ENCODE data around the gene SRMS.

Gene SRMS

DNA sequence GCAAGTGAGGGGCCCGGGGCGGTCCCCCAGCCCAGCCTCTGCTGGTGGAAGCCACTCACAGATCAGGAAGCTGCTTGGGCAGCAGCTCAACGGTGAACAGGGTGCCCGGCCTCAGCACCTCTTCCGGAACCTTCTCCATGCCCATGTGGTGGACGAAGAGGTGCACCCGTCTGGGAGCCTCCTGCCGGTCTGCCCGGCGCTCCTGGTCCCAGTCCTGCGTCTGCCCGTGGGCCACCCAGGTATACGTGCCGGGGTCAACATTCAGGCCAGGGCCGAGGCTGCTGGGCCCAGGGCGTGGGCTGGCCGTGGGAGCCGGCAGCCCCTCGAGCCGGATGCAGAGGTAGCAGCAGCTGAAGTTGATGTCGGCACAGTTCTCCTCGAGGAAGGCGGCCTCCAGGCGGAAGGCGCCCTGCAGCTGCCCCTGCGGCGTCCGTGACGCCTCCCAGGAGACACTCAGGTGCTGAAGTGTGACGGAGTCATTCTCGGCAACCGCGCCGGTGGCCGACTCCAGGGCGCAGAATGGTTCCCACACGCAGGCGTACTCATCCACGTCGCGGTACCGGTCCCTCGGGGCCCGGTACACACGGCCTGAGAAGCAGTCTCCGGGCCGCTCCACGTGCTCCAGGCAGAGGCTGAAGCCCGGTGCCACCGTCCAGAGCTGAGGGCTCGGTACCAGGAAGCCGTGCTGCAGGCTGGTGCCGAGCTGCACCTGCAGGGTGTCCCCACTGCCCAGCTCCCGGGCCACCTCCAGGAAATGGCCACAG, 15.1 kb upstream of the SRMS start:
- Histone ChIP-seq H4K91ac (ENCODE audit: low read depth, low read length, poor library complexity) (no peak overlapping the region), H2BK15ac (ENCODE audit: low read length) (no peak overlapping the region), H2AFZ (ENCODE audit: low read length) (no peak overlapping the region), H2BK12ac (ENCODE audit: low read length) (peak overlapping the region; percentile 41), H3K79me1 (ENCODE audit: low read depth, low read length) (peaks cover 1% of the 10 kb centered on the region), H2AK5ac (ENCODE audit: low read depth, low read length) (no peak overlapping the region), H3K14ac (ENCODE audit: low read length) (no peak overlapping the region), H3K4me1 (ENCODE audit: control insufficient read depth in 2 of 2, insufficient read depth in 1 of 2, low read depth in 1 of 2, low read length in 2 of 2) (no peaks in the 10 kb centered on the region), H3K9me3 (replicated peaks in 1 of 2; ENCODE audit: control insufficient read depth in 2 of 2, insufficient read depth in 1 of 2, low read depth in 1 of 2, low read length in 2 of 2) (no peaks in the 10 kb centered on the region), H3K4ac (ENCODE audit: low read length) (no peak overlapping the region), H3K27me3 (ENCODE audit: control insufficient read depth in 3 of 3, insufficient read depth in 3 of 3, low read depth in 1 of 3, low read length in 3 of 3) (no peaks in the 10 kb centered on the region), H4K8ac (ENCODE audit: low read depth, low read length) (no peak overlapping the region), H3K4me3 (ENCODE audit: low read length in 2 of 2) (no peak overlapping the region), H3K4me2 (ENCODE audit: insufficient read depth, low read length, poor library complexity, severe bottlenecking) (no peak overlapping the region), H3K18ac (ENCODE audit: low read length) (no peak overlapping the region), H3K23ac (ENCODE audit: low read depth, low read length, poor library complexity) (peak overlapping the region; percentile 31), H2BK120ac (ENCODE audit: low read depth, low read length) (no peak overlapping the region), H3K36me3 (replicated peaks in 1 of 2; ENCODE audit: control insufficient read depth in 2 of 2, insufficient read depth in 2 of 2, low read length in 2 of 2) (no peaks in the 10 kb centered on the region), H3K27ac (replicated peaks; ENCODE audit: low read length) (no peak overlapping the region), H3K9ac (ENCODE audit: low read depth, low read length, poor library complexity) (no peak overlapping the region), H2BK5ac (ENCODE audit: low read length) (no peak overlapping the region)
- WGBS, 2 donors (ENCODE audit: extremely low coverage in 2 of 2, insufficient read length in 2 of 2, insufficient replicate concordance in 1 of 2), result no CpG with 5 or more reads among the region's 54 CpGs
- no peak for DNase-seq (ENCODE audit: low spot score)

DNA sequence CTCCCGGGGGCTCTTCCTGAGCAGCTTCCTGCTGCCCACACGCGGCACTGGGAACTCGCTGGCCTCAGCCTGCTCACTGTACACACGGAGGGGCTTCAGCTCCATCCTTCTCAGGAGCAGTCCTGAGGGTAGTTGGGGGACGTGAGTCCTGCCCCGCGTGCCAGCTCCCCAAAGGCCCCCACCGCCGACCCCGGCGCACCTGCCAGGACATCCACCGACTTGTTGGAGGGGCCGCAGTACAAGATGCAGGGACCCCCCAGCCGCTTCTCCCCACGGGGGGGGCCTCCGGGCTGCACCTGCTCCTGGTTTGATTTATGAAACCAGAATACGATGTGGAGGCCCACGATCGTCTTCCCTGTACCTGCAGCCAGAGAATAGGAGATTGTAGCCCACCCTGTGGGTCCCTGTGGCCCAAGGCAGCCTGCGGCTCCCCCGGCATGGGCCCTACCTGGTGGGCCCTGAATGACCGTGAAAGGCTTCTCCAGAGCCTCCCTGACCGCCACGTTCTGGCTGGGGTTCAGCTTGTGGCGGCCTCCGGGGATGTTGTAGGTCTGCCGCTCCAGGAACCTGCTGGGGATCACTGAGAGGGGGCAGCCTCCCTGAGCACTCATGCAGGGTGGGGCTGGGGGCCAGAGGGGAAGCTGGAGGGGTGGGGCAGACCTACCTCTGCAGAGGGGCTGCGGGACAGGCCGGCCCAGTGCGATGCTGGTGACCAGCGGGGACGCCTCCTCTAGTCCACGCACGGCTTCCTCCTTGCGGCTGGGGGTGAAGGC, 14.3 kb upstream of the SRMS start:
- Histone ChIP-seq H3K14ac (ENCODE audit: low read length) (no peak overlapping the region), H3K4me1 (ENCODE audit: control insufficient read depth in 2 of 2, insufficient read depth in 1 of 2, low read depth in 1 of 2, low read length in 2 of 2) (peaks cover 7% of the 10 kb centered on the region in 2 donors), H2BK12ac (ENCODE audit: low read length) (no peak overlapping the region), H3K27me3 (ENCODE audit: control insufficient read depth in 3 of 3, insufficient read depth in 3 of 3, low read depth in 1 of 3, low read length in 3 of 3) (no peaks in the 10 kb centered on the region), H2AK5ac (ENCODE audit: low read depth, low read length) (no peak overlapping the region), H3K36me3 (replicated peaks in 1 of 2; ENCODE audit: control insufficient read depth in 2 of 2, insufficient read depth in 2 of 2, low read length in 2 of 2) (no peaks in the 10 kb centered on the region), H2BK15ac (ENCODE audit: low read length) (no peak overlapping the region), H2AFZ (ENCODE audit: low read length) (no peak overlapping the region), H3K4me3 (ENCODE audit: low read length in 2 of 2) (no peak overlapping the region), H3K9ac (ENCODE audit: low read depth, low read length, poor library complexity) (no peak overlapping the region), H4K91ac (ENCODE audit: low read depth, low read length, poor library complexity) (no peak overlapping the region), H2BK5ac (ENCODE audit: low read length) (no peak overlapping the region), H3K79me1 (ENCODE audit: low read depth, low read length) (peaks cover 1% of the 10 kb centered on the region), H3K18ac (ENCODE audit: low read length) (no peak overlapping the region), H3K27ac (replicated peaks; ENCODE audit: low read length) (no peak overlapping the region), H3K9me3 (replicated peaks in 1 of 2; ENCODE audit: control insufficient read depth in 2 of 2, insufficient read depth in 1 of 2, low read depth in 1 of 2, low read length in 2 of 2) (no peaks in the 10 kb centered on the region), H3K4me2 (ENCODE audit: insufficient read depth, low read length, poor library complexity, severe bottlenecking) (no peak overlapping the region), H4K8ac (ENCODE audit: low read depth, low read length) (no peak overlapping the region), H3K4ac (ENCODE audit: low read length) (no peak overlapping the region), H3K23ac (ENCODE audit: low read depth, low read length, poor library complexity) (peak overlapping the region; percentile 65), H2BK120ac (ENCODE audit: low read depth, low read length) (no peak overlapping the region)
- no CpG with 5 or more reads among the region's 36 CpGs for WGBS, 2 donors (ENCODE audit: extremely low coverage in 2 of 2, insufficient read length in 2 of 2, insufficient replicate concordance in 1 of 2)
- DNase-seq (ENCODE audit: low spot score), result no peak

GRCh38 chr20:63560856-63561609, 13.5 kb upstream of the SRMS start:
- peaks cover 1% of the 10 kb centered on the region for H3K79me1 ChIP-seq (ENCODE audit: low read depth, low read length)
- H4K8ac ChIP-seq (ENCODE audit: low read depth, low read length), result no peak overlapping the region
- H3K9ac ChIP-seq (ENCODE audit: low read depth, low read length, poor library complexity), result no peak overlapping the region
- H2BK5ac ChIP-seq (ENCODE audit: low read length), result no peak overlapping the region
- no peak overlapping the region for H2BK120ac ChIP-seq (ENCODE audit: low read depth, low read length)
- no peak overlapping the region for H3K4ac ChIP-seq (ENCODE audit: low read length)
- no peak overlapping the region for H4K91ac ChIP-seq (ENCODE audit: low read depth, low read length, poor library complexity)
- H3K14ac ChIP-seq (ENCODE audit: low read length), result peak overlapping the region; percentile 89
- H3K4me3 ChIP-seq (ENCODE audit: low read length in 2 of 2), result peak overlapping the region in 1 of 2 donors; percentile 37
- H3K36me3 ChIP-seq (replicated peaks in 1 of 2; ENCODE audit: control insufficient read depth in 2 of 2, insufficient read depth in 2 of 2, low read length in 2 of 2), result no peaks in the 10 kb centered on the region
- peak overlapping the region; percentile 10 for H2BK12ac ChIP-seq (ENCODE audit: low read length)
- H2BK15ac ChIP-seq (ENCODE audit: low read length), result no peak overlapping the region
- WGBS, 2 donors (ENCODE audit: extremely low coverage in 2 of 2, insufficient read length in 2 of 2, insufficient replicate concordance in 1 of 2), result no CpG with 5 or more reads among the region's 26 CpGs
- no peaks in the 10 kb centered on the region for H3K27me3 ChIP-seq (ENCODE audit: control insufficient read depth in 3 of 3, insufficient read depth in 3 of 3, low read depth in 1 of 3, low read length in 3 of 3)
- peak overlapping the region; percentile 81 for H2AK5ac ChIP-seq (ENCODE audit: low read depth, low read length)
- H3K18ac ChIP-seq (ENCODE audit: low read length), result peak overlapping the region; percentile 38
- H3K4me2 ChIP-seq (ENCODE audit: insufficient read depth, low read length, poor library complexity, severe bottlenecking), result no peak overlapping the region
- H3K4me1 ChIP-seq (ENCODE audit: control insufficient read depth in 2 of 2, insufficient read depth in 1 of 2, low read depth in 1 of 2, low read length in 2 of 2), result peaks cover 8 to 10% of the 10 kb centered on the region in 2 donors
- H3K23ac ChIP-seq (ENCODE audit: low read depth, low read length, poor library complexity), result peak overlapping the region; percentile 65
- no peak overlapping the region for H2AFZ ChIP-seq (ENCODE audit: low read length)
- DNase-seq (ENCODE audit: low spot score), result no peak
- no peak overlapping the region for H3K27ac ChIP-seq (replicated peaks; ENCODE audit: low read length)
- H3K9me3 ChIP-seq (replicated peaks in 1 of 2; ENCODE audit: control insufficient read depth in 2 of 2, insufficient read depth in 1 of 2, low read depth in 1 of 2, low read length in 2 of 2), result no peaks in the 10 kb centered on the region
